ENCODE results near the gene IDUA.

DNA sequence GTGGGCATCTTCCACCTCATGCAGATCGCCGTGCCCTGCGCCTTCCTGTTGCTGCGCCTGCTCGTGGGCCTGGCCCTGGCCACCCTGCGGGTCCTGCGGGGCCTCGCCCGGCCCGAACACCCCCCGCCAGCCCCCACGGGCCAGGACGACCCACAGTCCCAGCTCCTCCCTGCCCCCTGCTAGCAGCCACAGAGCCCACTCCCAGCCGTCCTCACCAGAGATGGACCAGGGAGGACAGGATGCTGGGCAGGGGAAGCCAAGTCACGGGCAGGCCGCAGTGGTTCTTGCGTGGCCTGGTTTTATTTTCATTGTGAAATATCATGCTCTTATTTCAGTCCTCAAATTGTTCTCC, 28.6 kb upstream of the IDUA start:
- TF ChIP-seq EZH2 (IDR thresholded peaks at IDR 0.05; ENCODE audit: low read depth) = no peak
- TF ChIP-seq, protein P1, sequence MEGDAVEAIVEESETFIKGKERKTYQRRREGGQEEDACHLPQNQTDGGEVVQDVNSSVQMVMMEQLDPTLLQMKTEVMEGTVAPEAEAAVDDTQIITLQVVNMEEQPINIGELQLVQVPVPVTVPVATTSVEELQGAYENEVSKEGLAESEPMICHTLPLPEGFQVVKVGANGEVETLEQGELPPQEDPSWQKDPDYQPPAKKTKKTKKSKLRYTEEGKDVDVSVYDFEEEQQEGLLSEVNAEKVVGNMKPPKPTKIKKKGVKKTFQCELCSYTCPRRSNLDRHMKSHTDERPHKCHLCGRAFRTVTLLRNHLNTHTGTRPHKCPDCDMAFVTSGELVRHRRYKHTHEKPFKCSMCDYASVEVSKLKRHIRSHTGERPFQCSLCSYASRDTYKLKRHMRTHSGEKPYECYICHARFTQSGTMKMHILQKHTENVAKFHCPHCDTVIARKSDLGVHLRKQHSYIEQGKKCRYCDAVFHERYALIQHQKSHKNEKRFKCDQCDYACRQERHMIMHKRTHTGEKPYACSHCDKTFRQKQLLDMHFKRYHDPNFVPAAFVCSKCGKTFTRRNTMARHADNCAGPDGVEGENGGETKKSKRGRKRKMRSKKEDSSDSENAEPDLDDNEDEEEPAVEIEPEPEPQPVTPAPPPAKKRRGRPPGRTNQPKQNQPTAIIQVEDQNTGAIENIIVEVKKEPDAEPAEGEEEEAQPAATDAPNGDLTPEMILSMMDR (conservative IDR thresholded peaks at IDR 0.05) = no peak
